ENCODE measurements around the gene GRAMD4.
"Not testable (repeated sequence)": the region's sequence is repeated elsewhere in the genome, so short reads cannot be mapped to it uniquely, and the experiment has no call there.

Gene GRAMD4

DNA sequence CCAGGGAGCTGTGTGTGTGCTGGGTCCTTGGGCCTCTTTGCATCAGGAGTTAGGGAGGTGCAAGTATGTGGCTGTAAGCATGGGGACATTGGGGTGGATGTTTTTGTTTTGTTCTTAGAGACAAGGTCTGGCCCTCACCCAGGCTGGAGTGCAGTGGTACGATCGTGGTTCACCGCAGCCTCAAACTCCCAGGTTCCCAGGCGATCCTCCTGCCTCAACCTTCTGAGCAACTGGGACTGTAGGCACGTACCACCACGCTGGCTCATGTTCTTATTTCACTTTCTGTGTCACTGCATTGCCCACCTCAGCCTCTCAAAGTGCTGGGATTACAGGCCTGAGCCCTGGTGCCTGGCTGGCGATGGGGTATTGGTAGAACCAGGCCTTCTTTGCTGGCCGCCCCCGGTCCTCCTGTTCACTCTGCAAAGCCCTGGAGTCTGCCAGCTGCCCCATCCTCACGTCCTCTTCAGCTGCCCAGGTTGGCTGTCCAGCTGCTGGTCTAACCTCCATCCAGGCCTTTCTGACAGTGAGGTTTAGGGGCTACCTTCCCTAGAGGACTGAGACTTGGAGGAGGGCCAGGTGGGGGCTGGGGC lies 851 bp upstream of the GRAMD4 start:
- DNase-seq (ENCODE audit: low read depth): no peak

- no peak for DNase-seq (ENCODE audit: low read depth)
Measured at GRCh38 chr22:46620588-46621242, 529 bp downstream of the GRAMD4 start.

GRCh38 chr22:46621243-46621930 lies 1.2 kb downstream of the GRAMD4 start:
- DNase-seq (ENCODE audit: low read depth): not testable (repeated sequence)

- no peak for DNase-seq (ENCODE audit: low read depth)
Measured at GRCh38 chr22:46622081-46622521, 1.9 kb downstream of the GRAMD4 start.

- no peak for DNase-seq (ENCODE audit: low read depth)
Measured at GRCh38 chr22:46625113-46625842, 5.1 kb downstream of the GRAMD4 start.

- no peak for DNase-seq (ENCODE audit: low read depth)
Measured at GRCh38 chr22:46625843-46626349, 5.7 kb downstream of the GRAMD4 start.

DNA sequence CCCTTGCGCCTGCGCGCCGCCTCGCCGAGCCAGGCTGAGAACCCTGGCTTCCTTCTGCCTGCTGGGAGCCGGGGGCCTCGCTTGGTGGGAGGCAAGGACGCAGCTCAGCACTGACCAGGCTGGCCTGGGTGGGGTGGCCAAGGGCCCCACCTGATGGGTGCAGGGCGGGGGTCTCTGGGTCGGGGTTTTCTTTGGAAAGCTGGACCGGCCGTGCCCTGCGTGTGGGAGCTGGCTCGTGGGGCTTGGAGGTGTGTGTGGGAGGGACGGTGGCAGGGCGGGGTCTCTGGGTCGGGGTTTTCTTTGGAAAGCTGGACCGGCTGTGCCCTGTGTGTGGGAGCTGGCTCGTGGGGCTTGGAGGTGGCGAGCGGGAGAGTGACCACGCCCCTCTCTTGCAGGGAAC lies 6.2 kb downstream of the GRAMD4 start:
- no peak for DNase-seq (ENCODE audit: low read depth)

- no peak for DNase-seq (ENCODE audit: low read depth)
Measured at GRCh38 chr22:46626911-46627805, 7.0 kb downstream of the GRAMD4 start.

- DNase-seq (ENCODE audit: low read depth): no peak
Measured at GRCh38 chr22:46627806-46628482, 7.8 kb downstream of the GRAMD4 start.

- DNase-seq (ENCODE audit: low read depth): no peak
Measured at GRCh38 chr22:46628756-46629155, 8.6 kb downstream of the GRAMD4 start.

DNA sequence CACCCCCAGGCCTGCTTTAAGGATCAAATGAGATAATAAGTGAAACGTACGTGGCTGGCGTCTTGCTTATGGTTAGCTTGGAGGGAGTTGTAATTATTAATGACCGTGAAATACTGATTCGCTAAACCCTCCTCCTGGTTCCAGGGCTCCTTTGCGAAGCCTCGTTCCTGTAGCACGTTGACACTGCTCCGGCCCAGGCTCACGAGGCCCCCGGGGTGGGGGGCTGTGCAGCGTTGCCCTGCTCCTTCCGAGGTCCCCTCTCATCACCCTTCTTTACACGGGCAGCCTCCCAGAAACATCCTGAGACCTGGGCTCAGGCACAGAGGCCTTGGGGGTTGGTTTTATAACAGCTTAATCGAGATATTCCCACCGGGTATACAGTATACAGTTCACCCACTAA lies 9.1 kb downstream of the GRAMD4 start:
- DNase-seq (ENCODE audit: low read depth): no peak

DNA sequence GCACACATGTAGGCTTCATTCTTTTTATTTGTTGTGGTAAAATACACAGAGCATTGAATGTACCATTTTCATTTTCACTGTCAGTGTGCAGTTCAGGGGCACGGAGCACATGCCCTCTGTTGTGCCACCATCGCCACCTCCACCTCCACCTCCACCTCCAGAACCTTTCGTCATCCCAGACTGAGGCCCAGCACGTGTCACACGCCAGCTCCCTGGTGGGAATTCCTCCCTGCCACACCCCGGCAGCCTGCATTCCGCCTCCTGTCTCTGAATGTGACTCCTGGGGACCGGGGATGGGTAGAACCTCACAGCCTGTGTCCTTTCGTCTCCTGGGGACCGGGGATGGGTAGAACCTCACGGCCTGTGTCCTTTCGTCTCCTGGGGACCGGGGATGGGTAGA lies 10.9 kb downstream of the GRAMD4 start:
- no peak for DNase-seq (ENCODE audit: low read depth)

- DNase-seq (ENCODE audit: low read depth): no peak
Measured at GRCh38 chr22:46632646-46633249, 12.6 kb downstream of the GRAMD4 start.

DNA sequence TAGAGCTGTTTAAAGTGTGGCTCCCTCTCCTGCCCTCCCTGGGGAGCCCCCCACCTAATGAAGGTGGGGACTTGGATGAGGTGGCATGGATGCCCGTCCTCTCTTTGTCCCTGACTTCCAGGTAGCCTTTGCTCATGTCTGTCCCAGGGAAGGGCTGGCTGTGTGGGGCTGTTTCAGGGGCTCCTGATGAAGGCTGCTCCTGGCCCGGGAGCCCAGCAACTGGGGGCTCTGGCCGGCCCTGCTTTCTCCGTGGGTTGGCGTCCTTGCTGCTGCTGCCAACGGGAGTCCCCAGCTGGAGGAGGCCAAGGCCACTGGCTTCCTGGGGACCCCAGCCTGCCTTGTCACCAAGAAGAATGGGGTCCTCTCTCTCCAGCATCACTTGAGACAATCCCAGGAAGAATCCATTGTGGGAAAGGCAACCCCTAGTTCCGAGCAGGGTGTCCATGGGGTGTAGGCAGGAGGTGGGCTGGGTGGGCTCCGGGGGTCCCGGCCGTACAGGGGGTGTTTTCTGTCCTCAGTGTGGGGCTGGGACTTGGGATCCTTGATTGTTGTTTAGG lies 13.2 kb downstream of the GRAMD4 start:
- no peak for DNase-seq (ENCODE audit: low read depth)

DNA sequence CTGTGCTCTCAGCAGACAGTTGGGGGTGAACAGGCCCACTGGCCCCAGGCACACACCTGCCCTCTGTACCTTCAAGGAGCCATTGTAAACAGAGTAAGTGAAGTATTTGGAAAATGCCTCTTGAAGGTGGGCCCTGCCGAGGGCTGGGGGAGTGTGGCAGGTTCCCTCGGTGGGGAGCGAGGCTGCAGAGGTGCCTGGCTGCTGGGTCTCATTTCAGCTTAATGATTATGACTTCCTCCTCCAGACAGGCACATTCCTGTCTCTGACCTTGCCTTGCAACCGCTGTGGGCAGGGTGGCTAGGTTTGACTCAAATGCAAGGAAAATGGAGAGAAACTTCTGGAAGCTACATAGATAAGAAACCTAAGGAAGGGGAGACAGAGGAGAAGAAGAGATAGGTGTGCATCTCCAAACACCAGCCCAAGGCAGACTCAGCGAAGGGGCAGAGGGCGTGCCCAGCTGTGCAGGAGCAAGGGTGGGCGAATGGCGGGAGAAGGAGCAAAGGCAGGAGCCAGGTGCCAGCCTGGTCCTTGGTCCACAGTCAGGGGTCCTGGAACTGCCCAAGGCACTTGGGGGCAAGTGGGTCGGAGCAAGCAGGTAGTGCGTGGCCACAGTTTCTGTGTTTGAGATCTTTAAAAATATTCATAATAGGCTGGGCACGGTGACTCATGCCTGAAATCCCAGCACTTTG lies 14.0 kb downstream of the GRAMD4 start:
- no peak for DNase-seq (ENCODE audit: low read depth)

DNA sequence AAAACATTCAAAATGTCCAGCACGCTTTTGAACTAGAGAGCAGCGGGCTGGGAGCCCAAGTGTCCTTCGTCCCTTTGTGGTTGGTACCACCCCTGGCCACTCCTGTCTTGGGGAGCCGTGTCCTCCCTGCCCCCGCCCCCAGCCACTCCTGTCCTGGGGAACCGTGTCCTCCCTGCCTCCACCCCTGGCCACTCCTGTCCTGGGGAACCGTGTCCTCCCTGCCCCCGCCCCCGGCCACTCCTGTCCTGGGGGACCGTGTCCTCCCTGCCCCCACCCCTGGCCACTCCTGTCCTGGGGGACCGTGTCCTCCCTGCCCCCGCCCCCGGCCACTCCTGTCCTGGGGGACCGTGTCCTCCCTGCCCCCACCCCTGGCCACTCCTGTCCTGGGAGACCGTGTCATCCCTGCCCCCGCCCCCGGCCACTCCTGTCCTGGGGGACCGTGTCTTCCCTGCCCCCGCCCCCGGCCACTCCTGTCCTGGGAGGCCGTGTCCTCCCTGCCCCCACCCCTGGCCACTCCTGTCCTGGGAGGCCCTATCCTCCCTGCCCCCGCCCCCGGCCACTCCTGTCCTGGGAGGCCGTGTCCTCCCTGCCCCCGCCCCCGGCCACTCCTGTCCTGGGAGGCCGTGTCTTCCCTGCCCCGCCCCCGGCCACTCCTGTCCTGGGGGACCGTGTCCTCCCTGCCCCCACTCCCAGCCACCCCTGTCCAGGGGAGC lies 14.9 kb downstream of the GRAMD4 start:
- DNase-seq (ENCODE audit: low read depth): not testable (repeated sequence)

DNA sequence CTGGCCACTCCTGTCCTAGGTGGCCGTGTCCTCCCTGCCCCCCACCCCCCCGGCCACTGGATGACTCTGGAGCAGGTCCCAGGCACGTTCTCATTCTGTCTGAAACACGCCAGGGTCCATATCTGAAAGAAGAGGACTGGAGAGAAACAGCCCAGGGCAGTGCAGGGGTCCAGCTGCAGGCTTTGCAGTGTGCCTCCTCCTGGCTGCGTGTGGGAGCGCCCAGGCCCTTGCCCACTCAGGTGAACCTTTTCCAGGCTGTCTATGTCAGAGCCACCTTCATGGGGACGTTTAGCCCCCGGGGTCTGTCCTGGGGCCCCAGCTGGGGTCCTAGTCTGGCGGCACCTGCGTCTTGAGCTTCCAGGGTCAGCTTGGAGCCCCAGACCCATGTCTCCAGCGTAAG lies 15.6 kb downstream of the GRAMD4 start:
- DNase-seq (ENCODE audit: low read depth): no peak

DNA sequence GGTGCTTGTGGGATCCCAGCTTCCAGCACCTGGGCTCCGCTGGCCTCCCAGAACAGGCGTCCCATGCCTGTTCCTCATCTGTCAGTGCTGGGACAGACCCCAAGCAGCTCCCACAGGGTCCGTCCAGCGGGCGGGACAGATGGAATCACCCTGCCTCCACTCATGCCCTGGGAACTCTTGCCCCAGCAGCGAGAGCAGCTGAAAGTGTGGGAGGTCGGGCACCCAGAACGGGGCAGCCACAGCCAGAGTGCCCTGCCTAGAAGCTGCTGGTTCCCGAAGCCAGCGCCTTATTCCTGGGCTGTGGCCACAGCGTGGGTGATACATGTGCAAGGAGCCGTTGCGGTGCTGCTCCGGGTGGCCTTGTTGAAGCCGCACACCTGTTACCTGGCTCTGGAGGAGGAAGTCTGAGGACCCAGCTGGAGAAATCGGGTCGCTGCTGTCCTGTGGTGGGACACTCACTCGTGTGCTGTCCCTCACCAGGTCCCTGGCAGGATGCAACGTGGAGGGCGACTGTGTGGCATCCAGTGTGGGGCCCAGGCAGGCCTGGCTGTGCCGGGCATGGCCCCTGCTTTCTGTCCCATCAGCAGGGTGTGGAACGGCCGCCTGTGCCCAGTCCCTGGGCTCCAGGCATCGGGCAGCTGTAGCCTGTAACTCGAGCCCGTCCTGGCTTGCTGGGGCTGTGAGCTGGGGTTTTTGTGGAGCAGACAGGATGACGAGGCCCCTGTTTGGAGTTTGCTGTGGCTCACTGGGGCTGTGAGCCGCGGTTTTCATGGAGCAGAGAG lies 16.2 kb downstream of the GRAMD4 start:
- DNase-seq (ENCODE audit: low read depth): no peak
